Hindlimb muscle (tissue), 1 donor: Measurements from ENCODE around the gene LBHD2. TPM values are rescaled to one million over a fixed set of nuclear protein-coding genes. Genes with fewer than 3 reads are reported as not detected.
A peak's percentile ranks its signal among the peaks of the same experiment; 100 is the strongest.

ENCODE experiments used
- DNase-seq: peaks from one replicate; pipeline ENCODE4 v3.0.0-alpha.2; 2013
- polyA plus RNA-seq: library from polyadenylated mRNA; unstranded; fragments of 120-200 nt; gene quantifications from one replicate; pipeline ENCODE4 v1.2.1, GENCODE V29; 2013; ENCODE audit not compliant: insufficient read length

The LBHD2 gene
- polyA plus RNA-seq, 1 donor: not detected

- no peak for DNase-seq
Measured at GRCh38 chr14:103068351-103069073, 15.5 kb upstream of the LBHD2 start.

DNA sequence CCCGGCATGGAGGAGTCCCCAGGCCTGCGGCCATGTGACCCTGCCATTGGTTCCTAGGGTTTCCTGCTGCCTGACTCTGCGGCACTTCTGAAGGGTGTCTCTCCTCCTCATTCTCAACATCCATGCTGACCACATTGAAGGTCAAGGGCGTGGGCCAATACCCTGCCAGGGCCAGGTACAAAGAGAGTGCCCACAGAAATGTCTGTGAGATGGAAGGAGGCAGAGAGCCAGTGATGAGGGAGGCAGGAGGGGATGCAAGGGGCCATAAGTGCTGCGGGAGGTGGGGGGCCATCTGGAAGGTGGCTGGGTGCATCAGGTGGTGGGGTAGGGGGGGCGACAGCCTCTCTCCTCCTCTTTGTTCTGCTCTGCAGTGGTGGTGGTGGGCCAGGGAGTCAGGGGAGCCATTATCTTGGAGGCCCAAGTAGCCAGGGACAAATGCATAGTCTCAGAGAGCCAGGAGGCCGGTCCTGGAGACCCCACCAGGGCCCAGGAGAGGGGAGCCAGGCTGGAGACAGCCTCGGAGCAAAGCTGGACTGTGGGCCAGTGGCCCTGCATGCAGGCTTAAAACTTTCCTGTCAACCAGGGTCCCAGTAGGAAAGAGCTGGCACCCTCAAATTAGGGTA is 13.6 kb upstream of the LBHD2 start:
- no peak for DNase-seq

DNA sequence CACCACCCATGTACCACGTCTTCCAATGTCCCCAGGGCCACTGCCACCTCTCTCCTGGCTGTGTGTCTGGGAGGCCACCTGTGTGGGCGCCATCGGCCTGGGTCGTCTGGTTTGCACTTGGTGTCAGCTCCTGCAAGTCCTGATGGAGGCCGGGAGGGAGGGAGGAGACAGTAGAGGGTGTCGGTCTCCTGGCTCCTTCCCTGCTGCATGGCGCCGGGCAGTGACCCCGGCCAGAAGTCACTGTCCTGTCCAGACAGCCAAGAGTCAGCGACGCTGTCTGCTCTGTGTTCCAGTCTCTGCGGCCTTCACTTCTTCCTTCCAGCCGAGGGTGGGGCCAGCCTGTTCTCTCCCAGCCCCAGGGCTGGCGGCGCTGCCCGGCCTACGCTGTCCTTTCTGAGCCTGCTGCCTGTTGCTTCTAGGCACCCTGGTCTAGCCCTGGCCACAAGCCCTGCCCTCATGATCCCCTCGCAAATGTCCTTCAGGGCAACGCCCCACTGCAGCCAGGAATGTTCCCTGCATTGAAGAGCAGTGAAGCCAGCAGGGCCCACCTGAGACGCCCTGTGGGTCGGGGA is 13.0 kb upstream of the LBHD2 start:
- DNase-seq: no peak

GRCh38 chr14:103071544-103072251 is 12.3 kb upstream of the LBHD2 start:
- DNase-seq: no peak

GRCh38 chr14:103072595-103073366 is 11.2 kb upstream of the LBHD2 start:
- no peak for DNase-seq

- DNase-seq: no peak
Measured at GRCh38 chr14:103073367-103073875, 10.6 kb upstream of the LBHD2 start.

DNA sequence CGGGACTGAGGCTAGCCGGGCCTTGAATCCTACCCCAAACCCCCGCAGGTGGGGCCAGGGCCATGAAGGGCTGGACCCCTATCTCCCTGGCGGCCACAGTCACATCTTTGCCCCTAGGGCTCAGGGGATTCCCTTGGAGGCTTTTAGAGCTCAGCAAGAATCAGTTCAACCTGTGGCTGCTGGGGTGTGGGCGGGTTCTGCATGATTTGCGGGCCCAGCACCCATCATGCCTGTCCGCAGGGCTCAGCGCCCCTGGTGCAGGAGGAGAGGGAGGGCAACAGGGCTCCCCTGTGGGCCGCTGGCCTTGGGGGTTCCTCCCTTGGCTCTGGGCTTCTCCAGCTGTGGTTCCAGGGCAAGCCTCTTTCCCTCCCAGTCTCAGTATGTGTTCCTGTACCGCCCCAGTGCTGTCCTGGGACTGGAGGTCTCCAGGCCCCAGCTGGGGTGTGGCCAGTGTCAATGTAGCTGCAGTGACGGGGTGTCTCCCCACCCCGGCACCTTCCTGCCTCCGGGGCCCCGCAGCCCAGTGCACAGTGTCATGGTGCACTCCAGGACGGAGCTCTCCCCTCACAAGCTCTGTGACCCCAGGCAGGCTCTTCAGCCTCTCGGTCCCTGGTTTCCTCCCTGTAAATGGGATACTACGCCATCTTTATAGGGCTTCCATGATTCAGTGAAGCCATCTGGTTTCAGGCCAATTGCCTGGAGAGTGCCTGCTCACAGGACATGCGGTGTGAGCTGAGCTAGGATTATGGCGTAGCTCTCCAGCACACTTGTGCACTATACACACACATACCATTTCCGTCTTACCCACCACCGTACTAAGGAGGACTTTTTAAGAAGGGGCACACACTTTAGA is 9.9 kb upstream of the LBHD2 start:
- no peak for DNase-seq

- no peak for DNase-seq
Measured at GRCh38 chr14:103074729-103075367, 9.2 kb upstream of the LBHD2 start.

GRCh38 chr14:103078420-103078749 is 5.6 kb upstream of the LBHD2 start:
- DNase-seq: peak; percentile 77

DNA sequence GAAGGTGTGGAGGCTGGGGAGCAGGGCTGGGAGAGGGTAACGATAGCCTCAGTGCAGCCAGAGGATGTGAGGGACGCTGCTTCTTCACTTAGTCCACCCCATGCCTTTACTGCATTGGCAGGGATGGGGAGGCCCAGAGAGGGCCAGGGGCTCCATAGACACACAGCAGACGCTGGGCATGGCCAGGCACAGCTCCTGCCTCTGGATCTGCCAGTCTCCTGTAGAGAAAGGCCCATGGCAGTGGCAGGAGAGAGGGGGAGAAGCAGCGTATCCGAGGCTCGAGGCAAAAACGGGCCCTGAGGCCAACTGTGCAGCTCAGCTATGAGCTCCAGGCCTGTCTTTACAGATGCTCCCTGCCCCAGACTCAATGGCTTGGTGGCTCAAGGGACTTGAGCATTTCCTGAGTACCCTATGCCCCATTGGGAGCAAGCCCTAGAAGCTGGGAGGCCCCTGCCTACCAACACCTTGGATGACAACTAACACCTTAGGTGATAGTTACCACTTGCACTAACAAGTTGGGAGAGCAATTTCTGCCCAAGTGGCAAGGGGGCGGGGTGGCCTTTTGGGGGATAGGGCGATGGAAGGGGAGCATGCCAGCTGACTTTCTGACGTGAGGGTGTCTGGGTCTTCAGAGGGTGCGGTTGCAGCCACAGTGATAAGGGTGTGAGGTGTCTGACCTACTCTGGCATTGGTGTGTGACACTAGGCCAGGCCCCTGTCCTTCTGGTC is 5.0 kb upstream of the LBHD2 start:
- no peak for DNase-seq

DNA sequence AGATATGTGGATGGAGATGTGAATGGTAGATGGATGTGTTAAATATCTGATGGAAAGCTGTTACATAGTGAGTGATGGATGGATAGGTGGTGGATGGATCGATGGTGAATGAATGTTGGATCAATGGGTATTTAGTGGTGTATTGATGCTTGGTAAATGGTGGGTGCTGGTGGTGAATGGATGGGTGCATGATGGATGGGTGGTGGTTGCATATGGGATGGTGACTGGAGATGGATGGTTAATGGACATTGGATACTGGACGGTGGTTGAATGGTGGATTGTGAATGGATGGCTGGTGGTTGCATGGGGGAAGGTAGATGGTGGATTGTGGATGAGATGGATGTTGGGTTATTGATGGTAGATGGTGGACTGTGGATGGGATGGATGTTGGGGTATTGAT is 2.1 kb upstream of the LBHD2 start:
- DNase-seq: no peak

GRCh38 chr14:103085106-103086091 is 1.4 kb downstream of the LBHD2 start:
- no peak for DNase-seq

DNA sequence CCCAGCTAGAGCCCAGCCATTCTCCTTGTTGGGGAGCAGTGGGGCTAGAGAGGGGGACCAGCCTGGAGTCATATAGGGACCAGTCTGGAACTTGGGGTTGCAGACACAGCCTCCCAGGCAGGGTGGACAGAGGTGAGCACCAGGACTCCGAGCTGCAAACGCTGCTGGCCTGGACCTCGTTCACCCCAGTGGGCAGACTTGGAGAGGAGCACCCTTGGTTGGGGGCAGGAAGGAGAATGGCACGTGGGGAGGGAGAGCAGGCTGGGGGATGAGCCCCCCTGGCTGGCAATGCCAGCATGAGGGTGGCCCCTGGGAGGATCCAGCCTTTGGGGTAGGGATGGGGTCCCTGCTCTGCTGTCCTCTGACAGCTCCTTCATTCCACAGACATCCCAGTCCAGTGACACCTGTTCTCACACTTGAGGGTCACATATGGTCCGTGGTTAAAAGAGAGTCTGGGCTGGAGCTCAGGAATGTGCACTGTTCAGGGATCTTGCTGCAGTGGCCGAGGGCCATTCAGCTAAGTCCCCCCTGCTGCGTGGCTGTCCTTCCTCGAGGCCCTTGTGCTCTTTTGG is 2.8 kb downstream of the LBHD2 start:
- DNase-seq: no peak

- no peak for DNase-seq
Measured at GRCh38 chr14:103087343-103087835, 3.4 kb downstream of the LBHD2 start.

- DNase-seq: no peak
Measured at GRCh38 chr14:103088921-103089320, 4.9 kb downstream of the LBHD2 start.

- DNase-seq: no peak
Measured at GRCh38 chr14:103089386-103090335, 5.7 kb downstream of the LBHD2 start.

- no peak for DNase-seq
Measured at GRCh38 chr14:103090481-103091020, 6.5 kb downstream of the LBHD2 start.
